A204.1 (cell line): ENCODE measurements around the gene CREB3.

Experiments
- FAIRE-seq: peaks from 2 replicates; lab custom pipeline; 2012; peaks lifted over from hg19 to GRCh38; lab: Jason Lieb, UNC

The CREB3 gene

GRCh38 chr9:35732185-35732799 lies at the start of gene CREB3, which contains the start of gene TLN1:
CREB3 (plus strand) TSS chr9:35732666; CDS start chr9:35732773, 107 bp downstream.
TLN1 (minus strand) TSS chr9:35732195; CDS start chr9:35725694, 6,501 bp downstream.
- peak; percentile 89 for FAIRE-seq

DNA sequence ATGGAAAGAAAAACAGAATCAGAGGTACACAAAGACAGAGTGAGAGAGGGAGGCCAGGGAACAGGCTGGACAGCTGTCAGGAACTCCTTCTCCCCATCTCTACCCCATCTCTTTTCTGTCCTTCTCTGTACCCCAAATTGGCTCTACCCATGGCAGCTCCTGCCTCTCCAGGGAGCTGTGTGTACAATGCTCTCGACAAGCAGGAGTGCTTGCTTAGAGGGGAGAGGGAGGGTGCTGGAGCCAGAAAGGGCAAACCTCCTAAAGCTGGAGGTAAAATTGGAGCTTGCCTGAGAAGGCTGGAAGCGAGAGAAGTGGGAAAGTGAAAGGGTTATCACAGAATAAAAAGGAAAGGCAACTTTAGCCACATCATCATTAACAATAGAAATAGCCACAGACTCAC lies 49.1 kb upstream of the CREB3 start:
- no peak for FAIRE-seq

DNA sequence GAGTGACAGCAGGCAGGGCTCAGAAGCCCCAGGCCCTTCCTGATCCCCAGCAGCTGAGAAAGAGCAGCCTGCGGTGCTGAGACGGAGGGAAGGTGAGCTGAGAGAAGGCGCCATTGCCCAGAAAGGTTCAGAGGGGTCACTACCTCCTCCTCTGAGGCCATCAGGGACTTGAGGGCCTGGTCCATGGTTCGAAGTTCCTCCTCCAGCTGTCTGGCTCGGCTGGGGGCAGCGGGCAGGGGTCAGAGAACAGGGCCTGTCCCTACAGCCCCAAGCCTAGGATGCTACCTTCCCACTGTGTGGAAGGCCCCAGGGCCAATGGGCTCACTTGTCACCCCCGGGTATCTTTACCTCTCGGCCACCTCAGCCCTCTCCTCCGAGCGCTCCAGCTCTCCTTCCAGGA lies 47.5 kb upstream of the CREB3 start:
- no peak for FAIRE-seq

- no peak for FAIRE-seq
These were observed 47.0 kb upstream of the CREB3 start for GRCh38 chr9:35685506-35685905.

DNA sequence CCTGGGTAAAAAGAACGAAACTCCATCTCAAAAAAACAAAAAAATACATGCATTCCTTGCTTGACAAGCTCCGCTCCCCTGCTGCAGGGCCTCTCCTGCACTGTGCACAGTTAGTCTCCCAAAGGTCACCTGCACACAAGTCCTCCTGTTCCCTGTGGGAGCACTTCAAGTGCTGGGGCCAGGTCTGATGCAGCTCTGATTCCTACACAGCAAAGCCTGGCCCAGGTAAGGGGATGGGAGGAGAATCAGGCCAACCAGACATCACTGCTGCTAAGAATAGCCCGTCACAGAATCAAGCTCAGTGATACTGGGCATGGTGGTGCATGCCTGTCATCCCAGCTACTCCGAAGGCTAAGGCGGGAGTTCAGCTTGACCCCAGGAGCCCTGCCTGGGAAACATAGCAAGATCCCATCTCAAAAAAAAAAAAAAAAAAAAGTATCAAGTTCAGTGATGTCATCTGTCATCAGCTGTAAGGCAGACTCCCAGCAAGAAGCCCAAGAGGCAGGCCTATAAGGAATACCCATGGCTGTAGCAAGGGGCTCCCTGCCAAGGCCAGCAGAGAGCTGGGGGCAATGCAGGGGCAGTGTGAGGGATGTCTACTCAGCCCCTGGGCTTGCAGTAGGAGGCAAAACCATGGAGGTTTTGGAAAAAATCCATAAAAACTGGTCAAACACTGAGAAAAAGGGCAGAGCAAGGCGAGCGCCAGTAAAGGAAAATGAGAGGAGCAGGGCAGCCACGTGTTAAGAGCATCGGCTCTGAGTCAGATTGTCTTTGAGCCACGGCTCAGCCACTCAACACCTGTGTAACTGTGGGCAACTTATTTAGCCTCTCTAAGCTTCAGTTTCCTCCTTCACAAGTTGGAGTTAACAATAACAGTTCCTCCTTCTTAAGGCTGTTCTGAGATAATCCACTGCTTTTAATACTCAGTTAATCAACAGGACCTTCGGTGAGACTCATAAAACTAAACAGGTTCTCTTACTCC lies 46.0 kb upstream of the CREB3 start:
- no peak for FAIRE-seq

DNA sequence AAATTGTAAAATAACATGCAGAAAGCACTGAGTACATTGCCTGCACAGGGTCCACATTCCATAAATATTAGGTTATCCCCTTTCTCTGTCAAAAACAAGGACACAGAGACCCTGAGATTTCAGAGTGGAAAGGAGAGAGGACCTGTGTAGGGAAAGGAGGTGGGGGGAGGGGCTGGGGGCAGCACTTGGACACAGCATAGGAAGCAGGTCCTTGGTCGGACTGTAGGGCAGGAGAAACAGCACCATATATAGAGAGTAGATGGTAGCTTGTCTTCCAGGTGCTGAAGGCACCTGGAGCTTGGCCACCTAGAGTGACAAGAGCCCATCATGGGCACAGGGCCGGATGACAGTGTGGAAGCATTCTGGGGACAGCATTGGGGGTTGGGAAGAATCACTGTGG lies 45.2 kb upstream of the CREB3 start:
- FAIRE-seq, result no peak

- FAIRE-seq, result no peak
These were observed 44.4 kb upstream of the CREB3 start for GRCh38 chr9:35687972-35688557.

- FAIRE-seq, result no peak
These were observed 43.6 kb upstream of the CREB3 start for GRCh38 chr9:35688558-35689541.

DNA sequence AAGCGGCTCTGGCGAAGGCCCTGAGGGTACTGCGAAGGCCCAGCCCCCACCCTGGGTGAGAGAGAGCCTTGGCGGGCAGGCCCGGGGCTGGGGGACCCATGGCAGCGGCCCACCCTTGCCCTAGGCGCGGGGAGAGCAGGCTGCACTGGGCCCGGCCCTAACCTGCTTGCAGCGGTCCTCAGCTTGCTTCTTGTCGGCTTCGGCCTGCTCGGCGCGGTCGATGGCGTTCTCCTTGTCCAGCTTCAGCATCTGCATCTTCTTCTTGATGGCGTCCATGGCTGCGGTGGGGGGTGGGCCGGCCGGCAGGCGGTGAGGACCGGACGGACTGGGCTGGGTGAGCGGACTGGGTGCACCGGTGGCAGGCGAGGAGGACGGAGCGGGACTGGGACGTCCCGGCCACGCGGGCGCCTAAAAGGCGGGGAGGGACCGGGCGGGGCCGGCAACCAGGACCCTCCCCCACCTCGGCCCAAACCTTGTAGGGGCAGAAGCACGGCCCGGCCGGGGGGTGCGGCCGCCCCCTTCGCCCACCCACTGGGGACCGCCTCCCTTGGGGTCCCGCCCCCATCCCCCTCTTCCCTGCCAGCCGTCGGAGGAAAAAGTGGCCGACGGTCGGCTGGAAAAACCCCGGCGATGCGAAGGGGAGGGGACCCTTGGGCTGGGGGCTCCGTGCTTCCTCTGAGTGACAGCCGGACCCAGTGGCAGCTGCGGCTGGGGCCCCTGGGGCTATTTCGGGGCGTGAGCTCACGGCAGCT lies 42.7 kb upstream of the CREB3 start, which contains the start of gene TPM2:
TSS of gene TPM2 (minus strand) at position 384 of the 752 bp plus-strand sequence. CDS start at position 276, 108 bp downstream.
- no peak for FAIRE-seq

- no peak for FAIRE-seq
These were observed 42.2 kb upstream of the CREB3 start for GRCh38 chr9:35690294-35690613.

- no peak for FAIRE-seq
These were observed 41.7 kb upstream of the CREB3 start for GRCh38 chr9:35690614-35691333.

DNA sequence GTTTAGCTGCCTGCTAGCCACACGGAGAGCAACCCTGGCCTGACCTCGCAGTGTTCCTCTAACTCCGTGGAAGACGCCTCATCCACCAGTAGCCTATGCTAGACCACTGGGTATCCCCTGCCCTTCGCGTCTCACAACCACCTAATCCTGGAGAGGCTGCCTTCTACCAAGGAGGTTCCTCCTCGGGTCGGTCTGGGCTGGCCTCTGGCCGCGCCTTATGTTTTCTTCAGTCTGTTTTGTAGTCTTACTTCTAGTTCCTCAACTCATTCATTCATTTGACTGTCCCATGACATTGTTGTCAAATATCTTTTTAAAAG lies 41.2 kb upstream of the CREB3 start:
- no peak for FAIRE-seq

DNA sequence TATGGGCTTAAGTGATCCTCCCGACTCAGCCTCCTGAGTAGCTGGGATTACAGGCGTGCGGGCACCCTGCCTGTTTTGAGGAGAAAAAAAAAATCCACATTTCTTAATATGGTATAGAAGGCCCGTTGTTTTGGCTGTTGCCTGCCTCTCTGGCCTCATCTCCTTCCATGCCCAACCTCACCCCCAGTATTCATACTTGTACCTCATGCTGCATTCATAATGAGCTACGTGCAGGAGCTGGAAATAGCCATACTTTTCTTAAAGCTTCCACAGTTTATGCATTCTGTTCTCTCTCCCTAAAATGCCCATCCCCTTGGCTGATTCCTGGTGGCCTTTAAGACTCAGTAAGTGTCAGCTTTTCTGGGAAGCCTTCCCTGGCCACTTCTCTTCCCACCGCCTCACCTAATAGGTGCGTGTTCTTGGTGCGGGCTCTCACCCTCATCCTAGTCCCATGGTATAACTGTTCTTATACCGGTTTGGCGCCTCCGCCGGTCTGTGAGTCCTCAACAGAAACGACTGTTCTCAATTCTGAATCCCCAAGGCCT lies 40.6 kb upstream of the CREB3 start:
- no peak for FAIRE-seq

GRCh38 chr9:35695943-35696401 lies 36.5 kb upstream of the CREB3 start:
- no peak for FAIRE-seq

- FAIRE-seq, result no peak
These were observed 35.8 kb upstream of the CREB3 start for GRCh38 chr9:35696520-35697215.

DNA sequence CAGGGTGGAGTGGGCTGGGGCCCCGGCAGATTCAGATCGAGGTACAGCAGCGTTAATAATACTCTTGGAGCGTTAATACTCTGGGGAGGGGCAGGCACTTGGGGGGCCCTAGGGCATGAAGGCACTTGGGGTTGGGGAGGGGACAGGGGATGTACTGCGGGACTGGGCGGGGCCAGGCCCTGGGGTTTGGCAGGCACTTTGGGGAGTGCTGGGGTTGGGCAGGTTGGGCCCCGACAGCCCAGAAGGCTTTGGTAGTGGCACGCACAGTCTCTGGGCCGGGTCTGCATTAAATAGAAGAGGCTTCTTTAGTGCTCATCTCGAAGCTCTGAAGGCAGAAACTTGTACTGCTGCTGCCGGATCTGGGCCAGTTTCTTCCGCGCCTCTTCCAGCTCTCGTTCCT lies 35.0 kb upstream of the CREB3 start:
- no peak for FAIRE-seq

GRCh38 chr9:35698231-35698630 lies 34.2 kb upstream of the CREB3 start:
- FAIRE-seq, result no peak

- no peak for FAIRE-seq
These were observed 32.4 kb upstream of the CREB3 start for GRCh38 chr9:35700031-35700430.

- FAIRE-seq, result no peak
These were observed 31.5 kb upstream of the CREB3 start for GRCh38 chr9:35700942-35701341.

- FAIRE-seq, result no peak
These were observed 29.8 kb upstream of the CREB3 start for GRCh38 chr9:35702696-35703095.
